H1 (cell line): Measurements from ENCODE around the gene ASB3. TPM values are rescaled to one million over a fixed set of nuclear protein-coding genes. Genes with fewer than 3 reads are reported as not detected.

Source experiments
- CTCF ChIA-PET: fragments of 300-600 bp; sonication (Branson Sonifier 250); formaldehyde crosslinking; loops from one replicate; lab custom pipeline; 2021; ENCODE audit not compliant: partially characterized antibody; lab: Charles Lee
- POLR2A ChIA-PET: fragments of 300-600 bp; sonication (Branson Sonifier 250); formaldehyde crosslinking; loops from one replicate; lab custom pipeline; 2021; ENCODE audit warnings: inconsistent platforms; ENCODE audit not compliant: partially characterized antibody; lab: Charles Lee
- DNase-seq, 2 experiments: peaks; one replicate each; pipeline versions ENCODE4 v3.0.0 to v3.0.0-alpha.2; 2010 to 2022; ENCODE audit warnings: low spot score in 2 of 2, low read depth in 1 of 2, mixed read lengths in 1 of 2
- FAIRE-seq: peaks from 2 replicates; lab custom pipeline; 2011; peaks lifted over from hg19 to GRCh38; lab: Jason Lieb, UNC
- H2AFZ ChIP-seq: 2 replicates; pipeline ENCODE4 v1.8.1; 2012; ENCODE audit warnings: low read length, inconsistent platforms
- H2AK5ac ChIP-seq: 2 replicates; pipeline ENCODE4 v1.6.1; 2013; ENCODE audit warnings: low read depth, low read length
- H2BK120ac ChIP-seq: replicated peaks from 2 replicates; pipeline ENCODE3; 2013; ENCODE audit warnings: low read depth, low read length, inconsistent platforms
- H2BK12ac ChIP-seq: 2 replicates; pipeline ENCODE4 v1.6.1; 2013; ENCODE audit warnings: low read depth, low read length
- H2BK15ac ChIP-seq: 2 replicates; pipeline ENCODE4 v1.6.1; 2013; ENCODE audit warnings: low read length
- H2BK20ac ChIP-seq: 2 replicates; pipeline ENCODE4 v1.6.1; 2013; ENCODE audit warnings: low read length
- H2BK5ac ChIP-seq: 2 replicates; pipeline ENCODE4 v1.6.1; 2013; ENCODE audit warnings: low read depth, low read length
- H3K14ac ChIP-seq: 2 replicates; pipeline ENCODE4 v1.6.1; 2013; ENCODE audit warnings: inconsistent platforms; ENCODE audit not compliant: insufficient read length
- H3K18ac ChIP-seq: 2 replicates; pipeline ENCODE4 v1.6.1; 2013; ENCODE audit warnings: low read length; ENCODE audit errors: extremely low read depth
- H3K23ac ChIP-seq: 2 replicates; pipeline ENCODE4 v1.6.1; 2013; ENCODE audit warnings: inconsistent platforms; ENCODE audit not compliant: insufficient read length
- H3K23me2 ChIP-seq: 2 replicates; pipeline ENCODE4 v1.6.1; 2013; ENCODE audit warnings: low read depth, low read length
- H3K27ac ChIP-seq: 2 replicates; pipeline ENCODE4 v1.6.1; 2011; ENCODE audit warnings: low read depth, low read length, inconsistent platforms
- H3K27me3 ChIP-seq, 4 experiments: replicated peaks in 1 of 4; 1 replicate in 1 of 4; 2 replicates in 3 of 4; pipeline versions ENCODE4 v1.6.1 to v1.8.1; 2011 to 2013; ENCODE audit warnings: low read length in 3 of 4, mild to moderate bottlenecking in 3 of 4, inconsistent platforms in 2 of 4, mixed read lengths in 2 of 4, moderate library complexity in 1 of 4; ENCODE audit not compliant: control insufficient read depth in 3 of 4, insufficient read depth in 3 of 4; ENCODE audit errors: extremely low read depth in 1 of 4
- H3K36me3 ChIP-seq, 4 experiments: 2 replicates each; pipeline versions ENCODE4 v1.6.1 to v1.8.1; 2011 to 2013; ENCODE audit warnings: mild to moderate bottlenecking in 4 of 4, low read length in 3 of 4, moderate library complexity in 2 of 4, control low read depth in 1 of 4, inconsistent platforms in 1 of 4; ENCODE audit not compliant: insufficient read depth in 4 of 4, control insufficient read depth in 2 of 4
- H3K4ac ChIP-seq: replicated peaks from 2 replicates; pipeline ENCODE3; 2013; ENCODE audit warnings: low read length, low read depth, mixed read lengths, inconsistent platforms; ENCODE audit not compliant: insufficient read length
- H3K4me1 ChIP-seq, 4 experiments: replicated peaks in 1 of 4; 1 replicate in 1 of 4; 2 replicates in 3 of 4; pipeline versions ENCODE4 v1.6.1 to v1.8.1; 2011 to 2013; ENCODE audit warnings: low read length in 3 of 4, inconsistent platforms in 2 of 4, mixed read lengths in 1 of 4; ENCODE audit not compliant: insufficient read depth in 4 of 4, control insufficient read depth in 3 of 4
- H3K4me2 ChIP-seq, 2 experiments: 2 replicates each; pipeline versions ENCODE4 v1.6.1 to v1.8.1; 2011 to 2013; ENCODE audit warnings: low read depth in 2 of 2, low read length in 2 of 2, control low read depth in 1 of 2, inconsistent platforms in 1 of 2, mild to moderate bottlenecking in 1 of 2; ENCODE audit not compliant: insufficient read depth in 1 of 2
- H3K4me3 ChIP-seq, 4 experiments: fragments of 200-600, 300-600 bp in 1 of 4; sonication (generic), shearing (Covaris generic), sonication (Bioruptor Twin) in 1 of 4; 2 replicates each; pipeline versions ENCODE4 v1.5.1 to v1.8.1; 2011 to 2016; ENCODE audit warnings: low read length in 4 of 4, low read depth in 3 of 4, control low read depth in 2 of 4, inconsistent platforms in 2 of 4, mild to moderate bottlenecking in 2 of 4, mixed read lengths in 1 of 4, moderate library complexity in 1 of 4; ENCODE audit not compliant: insufficient read depth in 2 of 4; ENCODE audit errors: extremely low read depth in 1 of 4
- H3K56ac ChIP-seq: replicated peaks from 2 replicates; pipeline ENCODE3; 2013; ENCODE audit warnings: low read depth, mild to moderate bottlenecking, mixed read lengths, low read length, inconsistent platforms; ENCODE audit not compliant: insufficient read length
- H3K79me1 ChIP-seq: 2 replicates; pipeline ENCODE4 v1.6.1; 2013; ENCODE audit warnings: low read depth, low read length, control low read depth
- H3K79me2 ChIP-seq, 2 experiments: 2 replicates each; pipeline versions ENCODE4 v1.6.1 to v1.8.1; 2012 to 2013; ENCODE audit warnings: low read length in 2 of 2, mild to moderate bottlenecking in 2 of 2, inconsistent platforms in 1 of 2; ENCODE audit not compliant: insufficient read depth in 2 of 2, control insufficient read depth in 1 of 2
- H3K9ac ChIP-seq, 4 experiments: replicated peaks in 1 of 4; 1 replicate in 1 of 4; 2 replicates in 3 of 4; pipeline versions ENCODE4 v1.6.1 to v1.8.1; 2011 to 2013; ENCODE audit warnings: low read depth in 3 of 4, low read length in 3 of 4, control low read depth in 2 of 4, mild to moderate bottlenecking in 2 of 4, moderate library complexity in 2 of 4, inconsistent platforms in 1 of 4; ENCODE audit errors: extremely low read depth in 1 of 4
- H3K9me3 ChIP-seq, 2 experiments: 2 replicates each; pipeline versions ENCODE4 v1.6.1 to v1.8.1; 2012 to 2013; ENCODE audit warnings: mild to moderate bottlenecking in 2 of 2, moderate library complexity in 2 of 2, control low read depth in 1 of 2, inconsistent platforms in 1 of 2, low read depth in 1 of 2, low read length in 1 of 2, mixed read lengths in 1 of 2; ENCODE audit not compliant: insufficient read depth in 2 of 2
- H4K20me1 ChIP-seq, 2 experiments: replicated peaks in 1 of 2; 2 replicates each; pipeline versions ENCODE3 to v1.8.1; 2011 to 2013; ENCODE audit warnings: inconsistent platforms in 2 of 2, low read length in 2 of 2, mild to moderate bottlenecking in 1 of 2; ENCODE audit not compliant: insufficient read depth in 2 of 2, control insufficient read depth in 1 of 2
- H4K5ac ChIP-seq: 2 replicates; pipeline ENCODE4 v1.6.1; 2013; ENCODE audit warnings: low read length, low read depth, mixed read lengths, inconsistent platforms; ENCODE audit not compliant: insufficient read length
- H4K8ac ChIP-seq: 2 replicates; pipeline ENCODE4 v1.8.0; 2013; ENCODE audit warnings: mild to moderate bottlenecking, moderate library complexity, low read length, inconsistent platforms; ENCODE audit not compliant: insufficient read depth; ENCODE audit errors: extremely low read depth
- H4K91ac ChIP-seq: replicated peaks from 2 replicates; pipeline ENCODE3; 2013; ENCODE audit warnings: low read length, mixed read lengths, inconsistent platforms; ENCODE audit not compliant: insufficient read length
- BRCA1 ChIP-seq: IDR thresholded peaks from 2 replicates; pipeline ENCODE4 v1.6.1; 2012; ENCODE audit warnings: low read depth, low read length, improper control_type of control experiment
- CREB1 ChIP-seq: IDR thresholded peaks from 2 replicates; pipeline ENCODE4 v1.6.1; 2012; ENCODE audit warnings: inconsistent platforms
- FOSL1 ChIP-seq: IDR thresholded peaks from 2 replicates; pipeline ENCODE4 v1.6.1; 2011; ENCODE audit warnings: mild to moderate bottlenecking, low read depth, low read length, moderate library complexity; ENCODE audit not compliant: insufficient read depth
- JUND ChIP-seq: IDR thresholded peaks from 2 replicates; pipeline ENCODE4 v1.6.1; 2011; ENCODE audit warnings: mild to moderate bottlenecking, improper control_type of control experiment, low read length
- KDM4A ChIP-seq: IDR thresholded peaks from one replicate; pipeline ENCODE4 v1.7.1; 2012; ENCODE audit warnings: low read depth, mild to moderate bottlenecking, moderate library complexity, low read length, inconsistent platforms; ENCODE audit not compliant: severe bottlenecking
- KDM5A ChIP-seq: fragments of 200-600 bp; IDR thresholded peaks from 2 replicates; pipeline ENCODE4 v1.7.1; 2012; ENCODE audit warnings: mild to moderate bottlenecking, low read length, inconsistent platforms, mixed read lengths
- POU5F1 ChIP-seq: IDR thresholded peaks from 2 replicates; pipeline ENCODE4 v1.6.1; 2011; ENCODE audit warnings: low read depth, mild to moderate bottlenecking, low read length, moderate library complexity
- RNF2 ChIP-seq: fragments of 200-900, 300-1000 bp; sonication (generic); IDR thresholded peaks from 2 replicates; pipeline ENCODE4 v1.7.1; 2016; ENCODE audit warnings: borderline replicate concordance, low read depth, mild to moderate bottlenecking, antibody characterized with exemption, low read length; ENCODE audit not compliant: poor library complexity, severe bottlenecking; ENCODE audit errors: missing control alignments
- SIRT6 ChIP-seq: IDR thresholded peaks from one replicate; pipeline ENCODE4 v1.7.1; 2012; ENCODE audit warnings: low read length, inconsistent platforms
- SUZ12 ChIP-seq: fragments of 200-600 bp; sonication (generic); IDR thresholded peaks from 2 replicates; pipeline ENCODE4 v1.6.1; 2012; ENCODE audit warnings: mild to moderate bottlenecking, inconsistent platforms, low read length, moderate library complexity, mixed read lengths
- YY1 ChIP-seq: IDR thresholded peaks from 2 replicates; pipeline ENCODE4 v1.6.1; 2011; ENCODE audit warnings: low read depth, mild to moderate bottlenecking, low read length
- WGBS, 2 experiments: shearing (Covaris generic) in 1 of 2; methylation state at CpG; one replicate each; pipeline versions ENCODE4 v1.1.6 to v1.1.7; 2013 to 2015; ENCODE audit warnings: low lambda C conversion rate in 2 of 2, mixed read lengths in 2 of 2, inconsistent platforms in 1 of 2, low coverage in 1 of 2, missing lambda C conversion rate in 1 of 2; ENCODE audit not compliant: insufficient replicate concordance in 2 of 2, insufficient coverage in 1 of 2, insufficient read length in 1 of 2; ENCODE audit errors: extremely low coverage in 1 of 2, missing lambda C conversion rate in 1 of 2; 5-methylcytosine and 5-hydroxymethylcytosine counted together
- polyA plus RNA-seq, 7 experiments: library from polyadenylated mRNA; depleted of rRNA in 3 of 7; stranded (reverse) in 5 of 7; unstranded in 2 of 7; fragments of >200 nt in 5 of 7; fragments of 200-250 nt in 2 of 7; gene quantifications; 1 replicate in 5 of 7; 2 replicates in 1 of 7; 4 replicates in 1 of 7; pipeline versions ENCODE4 v1.2.1 to v1.2.3, GENCODE V29; 2011 to 2013; ENCODE audit warnings: missing spikeins in 2 of 7, mixed read lengths in 2 of 7
- total RNA-seq: library from RNA; stranded (reverse); fragmentation: NEBNext Ultra II Directional; extraction: Animal tissue kit (Norgen Biotek cat#: 25700); gene quantifications from 2 replicates; pipeline ENCODE4 v1.2.1, GENCODE V29; 2021
- TF ChIP-seq, protein P1 (sequence below): IDR thresholded peaks from 2 replicates; pipeline ENCODE4 v1.6.1; 2012; ENCODE audit warnings: low read length, inconsistent platforms

The ASB3 gene
- total and polyA plus RNA-seq, 2 of the 8 experiments (the other 6 are each of a cell fraction or from before 2014, with no cell fraction given) = 22.6 to 25.4 TPM

DNA sequence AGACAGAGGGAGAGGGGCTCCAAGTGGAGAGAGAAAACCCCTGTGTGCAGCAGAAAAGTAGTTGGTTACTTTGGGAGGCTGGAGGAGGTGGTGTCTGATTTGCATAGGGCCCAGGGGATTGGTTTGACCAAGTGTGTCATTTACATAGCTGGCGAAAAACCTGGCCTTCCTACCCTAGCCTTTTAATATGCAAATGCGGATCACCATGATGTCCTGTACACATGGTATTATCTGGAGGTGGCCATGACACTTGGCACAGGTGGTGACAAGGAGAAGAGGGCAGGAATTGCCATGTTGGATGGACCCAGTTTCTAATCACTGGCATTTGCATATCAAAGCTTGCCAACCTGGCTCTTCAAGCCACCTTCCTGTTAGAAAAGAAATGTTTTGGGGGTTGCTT is 140.0 kb downstream of the ASB3 start:
- Histone ChIP-seq H2BK20ac (no peak overlapping the region), H3K14ac (no peak overlapping the region)
- WGBS, 2 experiments = 77% methylated on average over 2 of the region's 2 CpGs; no CpG with 5 or more reads in 1 of the 2 experiments
- peak; percentile 37; the same call in 1 of the 2 replicates for TF ChIP-seq POU5F1
- TF ChIP-seq FOSL1 = no peak
- TF ChIP-seq KDM5A = no peak
- no peak for TF ChIP-seq SIRT6
- TF ChIP-seq RNF2 = no peak
- no peak for TF ChIP-seq JUND
- TF ChIP-seq SUZ12 = no peak
- TF ChIP-seq CREB1 = no peak
- TF ChIP-seq, protein P1, sequence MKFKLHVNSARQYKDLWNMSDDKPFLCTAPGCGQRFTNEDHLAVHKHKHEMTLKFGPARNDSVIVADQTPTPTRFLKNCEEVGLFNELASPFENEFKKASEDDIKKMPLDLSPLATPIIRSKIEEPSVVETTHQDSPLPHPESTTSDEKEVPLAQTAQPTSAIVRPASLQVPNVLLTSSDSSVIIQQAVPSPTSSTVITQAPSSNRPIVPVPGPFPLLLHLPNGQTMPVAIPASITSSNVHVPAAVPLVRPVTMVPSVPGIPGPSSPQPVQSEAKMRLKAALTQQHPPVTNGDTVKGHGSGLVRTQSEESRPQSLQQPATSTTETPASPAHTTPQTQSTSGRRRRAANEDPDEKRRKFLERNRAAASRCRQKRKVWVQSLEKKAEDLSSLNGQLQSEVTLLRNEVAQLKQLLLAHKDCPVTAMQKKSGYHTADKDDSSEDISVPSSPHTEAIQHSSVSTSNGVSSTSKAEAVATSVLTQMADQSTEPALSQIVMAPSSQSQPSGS = no peak
- TF ChIP-seq KDM4A = no peak
- TF ChIP-seq YY1 = peak; percentile 83
- no peak for TF ChIP-seq BRCA1

More for the DNA sequence above, 140.0 kb downstream of the ASB3 start:
- no peak overlapping the region for H3K23ac ChIP-seq
- no peak overlapping the region for H2AK5ac ChIP-seq
- no peaks in the 10 kb centered on the region for H4K20me1 ChIP-seq
- ChIA-PET POLR2A (interaction anchor here (1.9 kb wide), 1 partner anchor 60 kb away, joined by 7 read pairs; no protein-coding TSS in a partner anchor), CTCF (interaction anchor here (0.8 to 2.1 kb wide), 5 partner anchors 10 to 169 kb away, joined by 3 to 5 read pairs (median 3); no protein-coding TSS in a partner anchor)
- peak in 1 of 2 experiments; percentile 3 for DNase-seq
- no peak overlapping the region for H3K18ac ChIP-seq
- H3K79me1 ChIP-seq = no peaks in the 10 kb centered on the region
- no peaks in the 10 kb centered on the region for H3K36me3 ChIP-seq
- H4K5ac ChIP-seq = no peak overlapping the region
- no peaks in the 10 kb centered on the region for H3K23me2 ChIP-seq
- H3K79me2 ChIP-seq = no peaks in the 10 kb centered on the region
- H3K4me2 ChIP-seq = no peak overlapping the region
- H3K27ac ChIP-seq = no peak overlapping the region
- no peaks in the 10 kb centered on the region for H3K27me3 ChIP-seq
- no peak overlapping the region for H2BK15ac ChIP-seq
- no peak overlapping the region for H2BK120ac ChIP-seq
- H3K4me3 ChIP-seq = no peak overlapping the region
- H4K8ac ChIP-seq = no peak overlapping the region
- no peak overlapping the region for H3K4ac ChIP-seq
- H3K56ac ChIP-seq = no peak overlapping the region
- no peak overlapping the region for H4K91ac ChIP-seq
- no peak overlapping the region for H3K9ac ChIP-seq
- no peak overlapping the region for H2BK5ac ChIP-seq
- no peak overlapping the region for H2AFZ ChIP-seq
- peaks cover 0 to 5% (median 2%) of the 10 kb centered on the region in 4 experiments; a peak in 3 of 7 replicates for H3K4me1 ChIP-seq
- no peak overlapping the region for H2BK12ac ChIP-seq
- peak; percentile 86 for FAIRE-seq
- H3K9me3 ChIP-seq = no peaks in the 10 kb centered on the region
